ENCODE results near the gene SFMBT2.

DNA sequence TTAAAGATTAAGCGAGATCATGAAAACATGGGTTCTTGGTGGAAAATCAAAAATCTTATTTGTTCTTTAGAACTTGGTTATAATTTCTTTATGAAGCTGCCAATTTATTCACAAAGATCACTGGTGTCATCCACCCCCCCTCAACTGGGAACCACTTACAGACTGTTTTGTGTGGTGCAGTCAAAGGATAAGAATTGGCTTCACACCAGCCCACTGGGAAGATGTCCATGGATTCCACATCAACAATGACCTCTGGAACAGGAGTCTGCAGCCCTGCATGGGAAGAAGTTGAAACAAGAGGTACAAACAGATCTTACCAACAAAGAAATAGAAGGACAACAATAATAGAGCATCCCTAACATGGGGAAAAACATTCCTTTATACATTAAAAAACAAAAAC lies 205.2 kb downstream of the SFMBT2 start:
- TF ChIP-seq POLR2AphosphoS5 (IDR thresholded peaks at IDR 0.05; ENCODE audit: borderline replicate concordance, low read depth, low read length), result no peak
- no peak for TF ChIP-seq EZH2 (IDR thresholded peaks at IDR 0.05)
- no peak for TF ChIP-seq FOXP2 (optimal IDR thresholded peaks at IDR 0.05; ENCODE audit: control extremely low read depth, extremely low read length, insufficient read depth)

All from SK-N-MC (cell line).